ENCODE data around the gene FAM171A1.

FAM171A1 gene

GRCh38 chr10:15258255-15258654, 112.8 kb downstream of the FAM171A1 start:
- no peak overlapping the region for H3K27ac ChIP-seq (ENCODE audit: low read length, poor library complexity, severe bottlenecking)

GRCh38 chr10:15255961-15256360, 115.1 kb downstream of the FAM171A1 start:
- H3K18ac ChIP-seq (ENCODE audit: low read depth in 1 of 2, low read length in 2 of 2): no peak overlapping the region
- H3K79me1 ChIP-seq (replicated peaks; ENCODE audit: low read length, poor library complexity, severe bottlenecking): peaks cover 30% of the 10 kb centered on the region
- H3K14ac ChIP-seq (ENCODE audit: low read length in 2 of 2): no peak overlapping the region
- no peak overlapping the region for H2BK120ac ChIP-seq (ENCODE audit: low read depth, low read length)
- DNase-seq: no peak
- 82% methylated on average over 6 of the region's 6 CpGs for whole genome bisulfite sequencing
- H4K91ac ChIP-seq (ENCODE audit: low read length): no peak overlapping the region
- H3K9ac ChIP-seq (ENCODE audit: low read length): no peak overlapping the region
- no peak overlapping the region for H2BK15ac ChIP-seq (ENCODE audit: low read depth, poor library complexity, severe bottlenecking)
- H2AK5ac ChIP-seq (ENCODE audit: low read length, severe bottlenecking): no peak overlapping the region
- no peaks in the 10 kb centered on the region for H3K9me3 ChIP-seq (ENCODE audit: control insufficient read depth, low read length)
- no peaks in the 10 kb centered on the region for H3K27me3 ChIP-seq (ENCODE audit: control insufficient read depth in 1 of 2, insufficient read depth in 1 of 2, low read length in 2 of 2)
- H3K4me2 ChIP-seq (ENCODE audit: low read length, poor library complexity, severe bottlenecking): no peak overlapping the region
- H4K8ac ChIP-seq (ENCODE audit: low read length): no peak overlapping the region
- H3K23ac ChIP-seq (ENCODE audit: low read length in 2 of 2): no peak overlapping the region
- peaks cover 11% of the 10 kb centered on the region for H3K4me1 ChIP-seq (ENCODE audit: control insufficient read depth, insufficient read depth, low read depth, low read length)
- no peak overlapping the region for H2AFZ ChIP-seq (ENCODE audit: low read depth, low read length)
- H2BK5ac ChIP-seq (ENCODE audit: low read depth, low read length, poor library complexity, severe bottlenecking): no peak overlapping the region
- H3K4me3 ChIP-seq (ENCODE audit: insufficient read depth in 1 of 2, low read depth in 1 of 2, low read length in 2 of 2): no peak overlapping the region
- H2BK12ac ChIP-seq (ENCODE audit: low read length in 2 of 2): no peak overlapping the region
- peaks cover 0 to 3% of the 10 kb centered on the region in 2 experiments for H3K36me3 ChIP-seq (ENCODE audit: control insufficient read depth in 1 of 2, insufficient read depth in 2 of 2, low read depth in 1 of 2, low read length in 2 of 2)
- H3K27ac ChIP-seq (ENCODE audit: low read length, poor library complexity, severe bottlenecking): no peak overlapping the region
- no peak overlapping the region for H3K4ac ChIP-seq (ENCODE audit: low read depth in 1 of 2, low read length in 2 of 2)

More at GRCh38 chr10:15258255-15258654, 112.8 kb downstream of the FAM171A1 start:
- no peak for DNase-seq
- no peak overlapping the region for H4K91ac ChIP-seq (ENCODE audit: low read length)
- no peak overlapping the region for H2BK120ac ChIP-seq (ENCODE audit: low read depth, low read length)
- H2BK5ac ChIP-seq (ENCODE audit: low read depth, low read length, poor library complexity, severe bottlenecking): no peak overlapping the region
- no peak overlapping the region for H2AK5ac ChIP-seq (ENCODE audit: low read length, severe bottlenecking)
- no peak overlapping the region for H4K8ac ChIP-seq (ENCODE audit: low read length)
- no peak overlapping the region for H3K9ac ChIP-seq (ENCODE audit: low read length)
- H2AFZ ChIP-seq (ENCODE audit: low read depth, low read length): no peak overlapping the region
- H3K4me1 ChIP-seq (ENCODE audit: control insufficient read depth, insufficient read depth, low read depth, low read length): peaks cover 11% of the 10 kb centered on the region
- H3K4ac ChIP-seq (ENCODE audit: low read depth in 1 of 2, low read length in 2 of 2): no peak overlapping the region
- H3K79me1 ChIP-seq (replicated peaks; ENCODE audit: low read length, poor library complexity, severe bottlenecking): peaks cover 28% of the 10 kb centered on the region
- no peak overlapping the region for H3K18ac ChIP-seq (ENCODE audit: low read depth in 1 of 2, low read length in 2 of 2)
- H3K27me3 ChIP-seq (ENCODE audit: control insufficient read depth in 1 of 2, insufficient read depth in 1 of 2, low read length in 2 of 2): no peaks in the 10 kb centered on the region
- no peak overlapping the region for H3K4me2 ChIP-seq (ENCODE audit: low read length, poor library complexity, severe bottlenecking)
- no peak overlapping the region for H3K14ac ChIP-seq (ENCODE audit: low read length in 2 of 2)
- no peaks in the 10 kb centered on the region for H3K9me3 ChIP-seq (ENCODE audit: control insufficient read depth, low read length)
- H3K23ac ChIP-seq (ENCODE audit: low read length in 2 of 2): no peak overlapping the region
- H2BK15ac ChIP-seq (ENCODE audit: low read depth, poor library complexity, severe bottlenecking): no peak overlapping the region
- H3K4me3 ChIP-seq (ENCODE audit: insufficient read depth in 1 of 2, low read depth in 1 of 2, low read length in 2 of 2): no peak overlapping the region
- H2BK12ac ChIP-seq (ENCODE audit: low read length in 2 of 2): no peak overlapping the region
- peaks cover 3 to 4% of the 10 kb centered on the region in 2 experiments for H3K36me3 ChIP-seq (ENCODE audit: control insufficient read depth in 1 of 2, insufficient read depth in 2 of 2, low read depth in 1 of 2, low read length in 2 of 2)
- WGBS: 96% methylated on average over 6 of the region's 6 CpGs

- no peak overlapping the region for H3K23ac ChIP-seq (ENCODE audit: low read length in 2 of 2)
- no peak overlapping the region for H2AK5ac ChIP-seq (ENCODE audit: low read length, severe bottlenecking)
- no peaks in the 10 kb centered on the region for H3K9me3 ChIP-seq (ENCODE audit: control insufficient read depth, low read length)
- peaks cover 0 to 3% of the 10 kb centered on the region in 2 experiments for H3K36me3 ChIP-seq (ENCODE audit: control insufficient read depth in 1 of 2, insufficient read depth in 2 of 2, low read depth in 1 of 2, low read length in 2 of 2)
- H3K18ac ChIP-seq (ENCODE audit: low read depth in 1 of 2, low read length in 2 of 2): no peak overlapping the region
- no peak overlapping the region for H3K4me3 ChIP-seq (ENCODE audit: insufficient read depth in 1 of 2, low read depth in 1 of 2, low read length in 2 of 2)
- H3K27ac ChIP-seq (ENCODE audit: low read length, poor library complexity, severe bottlenecking): no peak overlapping the region
- H3K4me1 ChIP-seq (ENCODE audit: control insufficient read depth, insufficient read depth, low read depth, low read length): peaks cover 11% of the 10 kb centered on the region
- no peak overlapping the region for H3K9ac ChIP-seq (ENCODE audit: low read length)
- H2BK5ac ChIP-seq (ENCODE audit: low read depth, low read length, poor library complexity, severe bottlenecking): no peak overlapping the region
- no peak overlapping the region for H4K8ac ChIP-seq (ENCODE audit: low read length)
- H3K27me3 ChIP-seq (ENCODE audit: control insufficient read depth in 1 of 2, insufficient read depth in 1 of 2, low read length in 2 of 2): no peaks in the 10 kb centered on the region
- WGBS: 72% methylated on average over 8 of the region's 10 CpGs
- no peak overlapping the region for H2BK15ac ChIP-seq (ENCODE audit: low read depth, poor library complexity, severe bottlenecking)
- H4K91ac ChIP-seq (ENCODE audit: low read length): no peak overlapping the region
- peaks cover 30% of the 10 kb centered on the region for H3K79me1 ChIP-seq (replicated peaks; ENCODE audit: low read length, poor library complexity, severe bottlenecking)
- H3K4ac ChIP-seq (ENCODE audit: low read depth in 1 of 2, low read length in 2 of 2): no peak overlapping the region
- no peak overlapping the region for H2BK12ac ChIP-seq (ENCODE audit: low read length in 2 of 2)
- H2BK120ac ChIP-seq (ENCODE audit: low read depth, low read length): no peak overlapping the region
- no peak overlapping the region for H2AFZ ChIP-seq (ENCODE audit: low read depth, low read length)
- no peak for DNase-seq
- peak overlapping the region; percentile 24 for H3K4me2 ChIP-seq (ENCODE audit: low read length, poor library complexity, severe bottlenecking)
- H3K14ac ChIP-seq (ENCODE audit: low read length in 2 of 2): no peak overlapping the region
Observed at GRCh38 chr10:15254808-15255648, 116.1 kb downstream of the FAM171A1 start.

GRCh38 chr10:15253951-15254807, 116.9 kb downstream of the FAM171A1 start:
- Histone ChIP-seq H3K36me3 (ENCODE audit: control insufficient read depth in 1 of 2, insufficient read depth in 2 of 2, low read depth in 1 of 2, low read length in 2 of 2) (peaks cover 0 to 3% of the 10 kb centered on the region in 2 experiments), H4K8ac (ENCODE audit: low read length) (no peak overlapping the region), H2AK5ac (ENCODE audit: low read length, severe bottlenecking) (no peak overlapping the region), H3K4me2 (ENCODE audit: low read length, poor library complexity, severe bottlenecking) (peak overlapping the region; percentile 24), H3K4me3 (ENCODE audit: insufficient read depth in 1 of 2, low read depth in 1 of 2, low read length in 2 of 2) (no peak overlapping the region), H3K9ac (ENCODE audit: low read length) (no peak overlapping the region), H2BK12ac (ENCODE audit: low read length in 2 of 2) (no peak overlapping the region), H3K23ac (ENCODE audit: low read length in 2 of 2) (no peak overlapping the region), H2BK120ac (ENCODE audit: low read depth, low read length) (no peak overlapping the region), H2AFZ (ENCODE audit: low read depth, low read length) (no peak overlapping the region), H3K27me3 (ENCODE audit: control insufficient read depth in 1 of 2, insufficient read depth in 1 of 2, low read length in 2 of 2) (no peaks in the 10 kb centered on the region), H3K9me3 (ENCODE audit: control insufficient read depth, low read length) (no peaks in the 10 kb centered on the region), H3K14ac (ENCODE audit: low read length in 2 of 2) (no peak overlapping the region), H4K91ac (ENCODE audit: low read length) (no peak overlapping the region), H3K18ac (ENCODE audit: low read depth in 1 of 2, low read length in 2 of 2) (no peak overlapping the region), H2BK5ac (ENCODE audit: low read depth, low read length, poor library complexity, severe bottlenecking) (no peak overlapping the region), H2BK15ac (ENCODE audit: low read depth, poor library complexity, severe bottlenecking) (no peak overlapping the region), H3K79me1 (replicated peaks; ENCODE audit: low read length, poor library complexity, severe bottlenecking) (peaks cover 28% of the 10 kb centered on the region), H3K27ac (ENCODE audit: low read length, poor library complexity, severe bottlenecking) (no peak overlapping the region), H3K4ac (ENCODE audit: low read depth in 1 of 2, low read length in 2 of 2) (no peak overlapping the region), H3K4me1 (ENCODE audit: control insufficient read depth, insufficient read depth, low read depth, low read length) (peaks cover 11% of the 10 kb centered on the region)
- 95% methylated on average over 14 of the region's 16 CpGs for WGBS
- no peak for DNase-seq
